SKM-1 treated with dmso at 0.1 percent for 144 hours (cell line): ENCODE measurements around the gene ZFP14.
A peak's percentile ranks its signal among the peaks of the same experiment; 100 is the strongest.

Source experiments
- DNase-seq: peaks from one replicate; lab custom pipeline; 2025; ENCODE audit not compliant: unreplicated experiment; lab: John Stamatoyannopoulos, UW

The ZFP14 gene

GRCh38 chr19:36378625-36379509, at the start of gene ZFP14:
ZFP14 (minus strand) TSS chr19:36379201; CDS start chr19:36367892, 11,309 bp downstream.
- DNase-seq, result peak; percentile 91

GRCh38 chr19:36423925-36424324, 44.9 kb upstream of the ZFP14 start:
- DNase-seq, result no peak

GRCh38 chr19:36421749-36422481, 42.9 kb upstream of the ZFP14 start:
- no peak for DNase-seq

- no peak for DNase-seq
Measured at GRCh38 chr19:36420961-36421748, 42.2 kb upstream of the ZFP14 start.

- DNase-seq, result no peak
Measured at GRCh38 chr19:36418287-36419001, 39.4 kb upstream of the ZFP14 start, which contains the start of gene ZFP82. ZFP82 (minus strand) TSS chr19:36418644; CDS start chr19:36409789, 8,855 bp downstream.

GRCh38 chr19:36417752-36418286, 38.8 kb upstream of the ZFP14 start:
- no peak for DNase-seq

GRCh38 chr19:36409841-36410240, 30.8 kb upstream of the ZFP14 start:
- no peak for DNase-seq

- no peak for DNase-seq
Measured at GRCh38 chr19:36408101-36408500, 29.1 kb upstream of the ZFP14 start.

- no peak for DNase-seq
Measured at GRCh38 chr19:36404498-36404897, 25.5 kb upstream of the ZFP14 start.

GRCh38 chr19:36401475-36401874, 22.5 kb upstream of the ZFP14 start:
- DNase-seq, result no peak

- DNase-seq, result no peak
Measured at GRCh38 chr19:36398571-36398970, 19.6 kb upstream of the ZFP14 start.

GRCh38 chr19:36392916-36393673, 14.1 kb upstream of the ZFP14 start:
- no peak for DNase-seq

GRCh38 chr19:36379510-36379819, 464 bp upstream of the ZFP14 start:
- DNase-seq, result no peak

GRCh38 chr19:36377541-36378178, 1.3 kb downstream of the ZFP14 start:
- DNase-seq, result no peak

GRCh38 chr19:36373638-36374156, 5.3 kb downstream of the ZFP14 start:
- DNase-seq, result no peak

- DNase-seq, result no peak
Measured at GRCh38 chr19:36371886-36372285, 7.1 kb downstream of the ZFP14 start.

GRCh38 chr19:36363845-36364244, 15.2 kb downstream of the ZFP14 start:
- no peak for DNase-seq

GRCh38 chr19:36340786-36341372, 38.1 kb downstream of the ZFP14 start:
- no peak for DNase-seq
